Fibroblast of skin of back (primary cell): ENCODE results near the gene CDCA3.

Experiments
- DNase-seq: peaks from one replicate; pipeline ENCODE4 v3.0.0-alpha.2; 2013

Gene CDCA3

DNA sequence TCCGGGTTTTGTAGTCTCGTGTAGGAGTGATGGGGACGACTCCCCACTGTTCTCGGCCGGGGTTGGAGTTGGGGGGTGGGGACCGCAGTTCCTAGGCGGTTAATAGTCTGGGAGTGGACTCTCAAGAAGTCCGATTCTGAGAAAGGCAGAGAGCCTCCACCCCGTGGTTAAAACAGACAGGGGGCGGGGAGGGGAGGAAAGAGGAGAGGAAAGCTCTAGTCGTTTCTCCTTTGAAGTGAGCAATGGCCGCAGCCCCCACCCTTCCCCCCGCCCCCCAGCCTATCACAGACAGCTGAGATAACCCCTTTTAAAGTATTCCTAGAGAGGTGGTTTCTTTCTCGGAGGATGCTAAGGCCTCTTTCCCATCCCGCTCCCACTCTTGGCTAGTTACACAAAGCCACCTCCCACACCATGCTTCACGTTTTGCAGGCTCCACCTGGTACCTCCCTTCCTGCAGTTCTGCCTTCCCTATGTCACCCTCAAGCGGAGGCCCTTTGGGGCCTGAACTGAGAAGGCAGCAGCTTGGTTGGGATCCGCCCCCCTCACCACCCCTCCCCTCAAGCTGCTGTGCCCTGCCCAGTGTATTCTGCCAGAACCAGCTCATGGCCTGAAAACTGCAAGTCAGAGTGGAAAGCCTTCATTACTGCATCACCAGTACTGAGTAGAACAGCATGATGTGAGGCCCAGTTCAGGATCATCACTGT lies 1.7 kb upstream of the CDCA3 start:
- peak; percentile 76 for DNase-seq

GRCh38 chr12:6851921-6852650 lies 1.0 kb upstream of the CDCA3 start, which contains the start of gene USP5:
TSS of gene USP5 (plus strand) at chr12:6852150. CDS start at chr12:6852180, 30 bp downstream.
- peak; percentile 100 for DNase-seq

DNA sequence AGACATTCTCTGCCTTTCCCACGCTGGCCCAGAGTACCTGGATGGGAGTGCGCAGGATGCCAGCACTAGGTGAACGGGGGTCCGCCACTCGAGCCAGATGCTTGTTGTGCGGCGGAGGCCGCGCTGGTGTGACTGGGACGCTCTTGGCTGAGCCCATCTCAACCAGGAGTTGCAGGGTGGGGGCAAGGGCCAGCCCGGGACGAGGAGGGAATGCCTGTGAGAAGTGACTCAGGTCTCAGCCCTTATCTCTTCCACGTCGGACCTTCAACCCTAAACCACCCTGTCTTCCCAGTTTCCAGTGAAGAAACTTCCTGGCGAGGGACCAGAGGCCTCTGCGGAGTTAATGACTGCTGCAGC lies 312 bp downstream of the CDCA3 start:
- no peak for DNase-seq

DNA sequence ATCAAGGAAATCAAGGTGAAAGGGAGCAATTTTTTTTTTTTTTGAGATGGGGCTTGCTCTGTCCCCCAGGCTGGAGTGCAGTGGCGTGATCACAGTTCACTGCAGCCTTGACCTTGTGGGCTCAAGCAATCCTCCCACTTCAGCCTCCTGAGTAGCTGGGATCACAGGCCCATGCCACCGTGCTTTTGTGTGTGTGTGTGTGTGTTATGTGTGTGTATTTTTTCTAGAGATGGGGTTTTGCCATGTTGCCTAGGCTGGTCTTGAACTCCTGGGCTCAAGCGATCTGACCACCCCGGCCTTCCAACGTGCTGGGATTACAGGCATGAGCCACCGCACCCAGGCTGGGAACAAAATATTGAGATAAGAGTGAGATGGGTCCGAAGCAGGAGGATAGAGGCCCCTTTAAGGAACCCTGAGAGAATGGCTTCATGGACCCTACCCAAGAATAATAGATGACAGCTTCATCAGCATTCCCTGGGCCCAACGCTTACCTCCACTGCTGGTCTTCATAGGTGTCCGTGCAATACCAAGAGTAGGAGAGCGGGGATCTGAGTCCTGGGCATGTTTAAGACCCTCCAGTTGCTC lies 1.0 kb downstream of the CDCA3 start:
- no peak for DNase-seq

GRCh38 chr12:6849427-6849826 lies 1.7 kb downstream of the CDCA3 start:
- DNase-seq = no peak

DNA sequence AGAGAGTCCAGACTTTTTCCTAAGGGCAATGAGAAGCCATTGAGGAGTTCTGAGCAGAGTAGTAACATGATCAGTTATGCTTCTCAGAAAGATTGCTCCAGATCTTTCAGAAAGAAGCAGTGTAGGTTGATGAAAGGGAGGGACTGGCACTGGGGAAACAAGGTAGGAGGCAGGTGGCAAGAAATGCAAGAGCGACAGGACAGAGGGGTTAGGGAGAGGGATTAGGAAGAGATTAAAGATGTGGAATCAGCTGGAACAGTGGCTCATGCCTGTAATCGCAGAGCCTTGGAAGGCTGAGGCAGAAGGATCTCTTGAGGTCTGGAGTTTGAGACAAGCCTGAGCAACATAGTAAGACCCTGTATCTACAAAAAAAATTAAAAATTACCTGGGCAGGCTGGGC lies 3.4 kb downstream of the CDCA3 start:
- DNase-seq = no peak

DNA sequence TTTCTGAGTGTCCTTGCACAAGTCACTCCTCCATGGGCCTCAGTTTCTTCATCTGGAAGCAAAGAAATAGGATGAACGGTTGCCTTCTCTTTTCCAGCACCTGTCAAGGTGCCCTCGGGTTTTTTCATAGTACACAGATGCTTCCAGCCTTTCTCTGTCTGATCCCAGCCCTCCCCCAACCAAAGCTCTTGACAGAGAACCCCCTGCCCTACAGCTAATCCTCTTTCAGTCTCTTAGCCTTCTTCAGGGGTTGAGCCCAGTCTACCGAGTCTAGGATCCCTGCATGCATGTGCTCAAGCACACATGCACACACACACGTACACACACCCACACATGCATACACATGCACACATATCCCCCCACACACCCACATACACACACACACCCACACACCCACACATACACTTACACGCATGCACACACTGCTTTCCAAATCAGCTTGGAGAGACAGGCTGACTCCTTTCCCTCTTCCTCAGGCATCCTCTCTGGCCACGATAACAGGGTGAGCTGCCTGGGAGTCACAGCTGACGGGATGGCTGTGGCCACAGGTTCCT lies 4.7 kb downstream of the CDCA3 start:
- DNase-seq = no peak

- no peak for DNase-seq
Measured at GRCh38 chr12:6845395-6845794, 5.7 kb downstream of the CDCA3 start.

GRCh38 chr12:6843118-6843902 lies 7.8 kb downstream of the CDCA3 start:
- no peak for DNase-seq

- DNase-seq = no peak
Measured at GRCh38 chr12:6842075-6842474, 9.0 kb downstream of the CDCA3 start.

DNA sequence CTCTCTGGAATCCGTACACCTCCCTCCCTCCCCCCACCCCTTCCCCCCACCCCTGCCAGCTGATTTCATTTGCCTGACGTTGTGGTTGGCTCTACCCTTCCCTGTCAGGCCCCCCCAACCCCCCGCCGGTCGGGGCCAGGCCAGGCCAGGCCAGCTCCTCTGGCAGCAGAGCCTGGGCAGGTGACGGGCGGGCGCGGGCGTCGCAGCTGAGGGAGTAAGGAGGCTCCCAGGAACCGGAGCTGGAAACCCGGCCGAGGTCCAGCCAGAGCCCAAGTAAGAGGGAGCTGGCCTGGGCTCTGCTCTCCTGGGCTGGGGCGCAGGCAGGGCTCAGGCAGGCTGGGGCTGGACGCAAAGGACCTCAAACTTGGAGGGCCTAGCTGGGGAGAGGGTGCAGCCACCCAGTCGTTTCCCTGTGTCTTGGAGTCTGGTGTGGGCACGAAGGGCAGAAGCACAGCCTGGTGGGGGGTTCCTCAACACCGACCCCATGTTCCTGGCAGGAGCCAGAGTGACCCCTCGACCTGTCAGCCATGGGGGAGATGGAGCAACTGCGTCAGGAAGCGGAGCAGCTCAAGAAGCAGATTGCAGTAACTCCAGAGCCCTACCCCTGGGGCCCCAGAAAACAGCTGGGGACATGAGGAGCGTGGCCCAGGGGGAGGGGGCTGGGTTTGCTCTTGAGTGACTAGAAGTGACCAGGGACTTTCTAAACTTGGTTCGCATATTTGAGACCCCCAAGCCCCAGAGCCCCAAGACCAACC lies 10.1 kb downstream of the CDCA3 start, which contains the start of gene GNB3:
TSS of gene GNB3 (plus strand) at position 165 of the 755 bp plus-strand sequence. CDS start at position 528, 363 bp downstream.
- DNase-seq = no peak

GRCh38 chr12:6840330-6840729 lies 10.8 kb downstream of the CDCA3 start:
- no peak for DNase-seq

- DNase-seq = no peak
Measured at GRCh38 chr12:6839482-6840201, 11.4 kb downstream of the CDCA3 start.

GRCh38 chr12:6838854-6839253 lies 12.2 kb downstream of the CDCA3 start:
- DNase-seq = no peak

DNA sequence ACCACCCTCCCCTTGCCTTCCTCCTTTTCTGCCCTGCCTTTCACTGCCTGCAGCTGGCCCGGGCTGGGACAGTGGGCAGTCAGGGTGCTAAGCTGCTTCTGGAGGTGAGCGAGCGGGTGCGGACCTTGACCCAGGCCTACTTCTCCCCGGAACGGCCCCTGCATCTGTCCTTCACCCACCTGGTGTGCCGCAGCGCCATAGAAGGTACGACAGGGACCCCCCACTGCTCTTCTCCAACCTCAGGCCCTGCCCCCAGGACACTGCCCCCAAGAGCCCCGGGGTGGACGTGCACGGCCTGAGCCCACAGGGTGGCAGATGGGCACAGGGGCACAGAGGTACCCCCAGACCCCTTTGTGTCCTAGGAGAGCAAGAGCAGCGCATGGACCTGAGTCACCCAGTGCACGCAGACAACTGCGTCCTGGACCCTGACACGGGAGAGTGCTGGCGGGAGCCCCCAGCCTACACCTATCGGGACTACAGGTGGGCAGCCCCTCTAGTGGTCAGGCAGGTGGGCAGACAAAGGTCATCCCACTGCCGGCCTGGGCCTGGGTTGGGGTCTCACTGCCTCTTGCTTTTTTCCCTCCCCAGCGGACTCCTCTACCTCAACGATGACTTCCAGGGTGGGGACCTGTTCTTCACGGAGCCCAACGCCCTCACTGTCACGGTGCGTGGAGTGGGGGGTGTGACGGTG lies 13.6 kb downstream of the CDCA3 start:
- no peak for DNase-seq

DNA sequence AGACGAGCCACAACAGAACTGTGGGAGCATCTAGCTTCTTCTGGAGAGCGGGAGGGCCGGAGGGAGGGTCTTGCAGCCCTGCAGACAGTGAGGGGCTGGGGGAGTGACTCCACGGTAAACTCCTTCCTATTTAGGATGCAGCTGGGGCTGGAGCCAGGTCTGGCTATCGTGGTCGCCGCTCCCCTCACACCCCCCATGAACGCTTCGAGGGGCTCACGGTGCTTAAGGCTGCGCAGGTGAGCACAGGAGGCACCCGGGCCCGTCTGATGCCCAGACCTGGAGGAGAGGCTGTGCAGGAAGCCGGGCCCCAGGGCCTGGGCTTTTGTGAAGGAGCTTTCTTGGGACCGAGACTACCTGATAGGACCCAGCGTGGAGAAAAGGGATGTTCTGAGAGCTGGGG lies 14.2 kb downstream of the CDCA3 start:
- DNase-seq = no peak

DNA sequence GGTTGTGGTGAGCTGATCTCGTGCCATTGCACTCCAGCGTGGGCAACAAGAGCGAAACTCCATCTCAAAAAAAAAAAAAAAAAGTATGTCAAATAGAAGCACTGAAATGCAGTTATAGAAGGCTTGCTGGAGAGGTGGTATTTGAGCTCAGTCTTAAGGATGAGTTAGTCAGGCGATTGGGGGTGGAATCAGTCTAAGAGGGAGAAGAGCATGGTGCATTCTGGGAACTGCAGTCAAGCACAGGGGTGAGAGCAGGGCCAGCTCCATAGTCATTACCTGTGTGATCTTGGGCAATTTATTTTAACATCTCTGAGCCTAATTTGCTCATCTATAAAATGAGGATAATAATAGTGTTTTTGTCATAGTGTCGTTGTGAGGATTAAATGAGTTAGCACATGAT lies 16.2 kb downstream of the CDCA3 start:
- DNase-seq = no peak

GRCh38 chr12:6834254-6834653 lies 16.8 kb downstream of the CDCA3 start:
- DNase-seq = no peak

GRCh38 chr12:6833189-6833890 lies 17.7 kb downstream of the CDCA3 start:
- no peak for DNase-seq

DNA sequence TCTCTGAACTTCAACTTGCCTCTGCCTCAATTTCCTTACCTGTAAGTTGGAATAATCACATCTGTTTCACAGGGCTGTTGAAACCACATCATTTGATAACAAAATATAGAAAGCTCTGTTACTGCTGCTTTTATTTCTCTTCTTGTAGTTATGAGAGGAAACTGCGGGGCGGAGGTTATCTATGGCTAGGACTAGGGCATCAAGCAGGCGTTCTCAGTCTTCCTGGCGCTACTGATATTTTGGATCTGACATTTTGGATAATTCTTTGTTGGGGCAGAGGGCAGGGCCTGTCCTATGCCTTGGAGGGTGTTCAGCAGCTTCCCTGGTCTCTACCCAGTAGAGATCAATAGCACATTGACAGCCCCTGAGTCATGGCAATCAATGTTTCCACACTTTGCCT lies 19.0 kb downstream of the CDCA3 start:
- no peak for DNase-seq
